HK-2 (cell line): ENCODE data around the gene PFKFB3.
A peak's percentile ranks its signal among the peaks of the same experiment; 100 is the strongest.
"Not testable (repeated sequence)": the region's sequence is repeated elsewhere in the genome, so short reads cannot be mapped to it uniquely, and the experiment has no call there.

Source experiments
- DNase-seq: peaks from one replicate; pipeline ENCODE4 v3.0.0-alpha.2; 2018; ENCODE audit not compliant: unreplicated experiment

The PFKFB3 gene

DNA sequence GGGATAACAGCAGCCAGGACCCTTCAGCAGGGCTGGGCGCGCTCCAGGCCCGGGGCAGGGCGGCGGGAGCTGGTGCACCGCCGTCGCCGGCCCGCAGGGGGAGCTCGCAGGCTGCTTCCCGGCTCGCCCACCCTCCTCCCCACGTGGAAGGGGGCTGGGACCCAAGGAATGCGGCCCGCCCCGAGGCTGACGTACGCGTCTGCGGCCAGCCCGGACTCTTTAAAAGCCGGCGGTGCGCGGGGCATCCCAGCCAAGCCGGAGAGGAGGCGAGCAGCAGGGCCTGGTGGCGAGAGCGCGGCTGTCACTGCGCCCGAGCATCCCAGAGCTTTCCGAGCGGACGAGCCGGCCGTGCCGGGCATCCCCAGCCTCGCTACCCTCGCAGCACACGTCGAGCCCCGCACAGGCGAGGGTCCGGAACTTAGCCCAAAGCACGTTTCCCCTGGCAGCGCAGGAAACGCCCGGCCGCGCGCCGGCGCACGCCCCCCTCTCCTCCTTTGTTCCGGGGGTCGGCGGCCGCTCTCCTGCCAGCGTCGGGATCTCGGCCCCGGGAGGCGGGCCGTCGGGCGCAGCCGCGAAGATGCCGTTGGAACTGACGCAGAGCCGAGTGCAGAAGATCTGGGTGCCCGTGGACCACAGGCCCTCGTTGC is at the start of gene PFKFB3:
Gene PFKFB3, plus strand, starts transcription at position 249 of the 647 bp plus-strand sequence. Its CDS starts 329 bp downstream, at position 578.
- peak; percentile 93 for DNase-seq

DNA sequence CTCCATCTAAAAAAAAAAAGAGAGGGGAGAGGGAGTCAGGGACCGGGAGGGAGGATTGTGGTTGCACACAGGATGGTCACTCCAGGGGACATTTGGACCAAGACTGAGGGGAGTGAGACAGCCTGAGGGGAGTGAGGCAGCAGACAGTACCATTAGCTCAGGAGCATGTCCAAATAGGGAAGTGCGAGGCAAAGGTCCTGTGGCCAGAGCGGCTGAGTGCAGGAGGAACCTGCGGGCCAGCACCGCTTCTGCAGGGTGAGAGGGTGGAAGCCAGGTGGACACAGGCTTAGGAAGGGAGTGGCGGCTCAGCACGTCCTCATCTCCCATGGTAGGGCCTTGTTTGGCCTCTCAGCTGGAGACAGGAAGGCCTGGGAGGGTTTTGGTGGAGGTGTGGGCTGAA is 48.9 kb upstream of the PFKFB3 start:
- no peak for DNase-seq

DNA sequence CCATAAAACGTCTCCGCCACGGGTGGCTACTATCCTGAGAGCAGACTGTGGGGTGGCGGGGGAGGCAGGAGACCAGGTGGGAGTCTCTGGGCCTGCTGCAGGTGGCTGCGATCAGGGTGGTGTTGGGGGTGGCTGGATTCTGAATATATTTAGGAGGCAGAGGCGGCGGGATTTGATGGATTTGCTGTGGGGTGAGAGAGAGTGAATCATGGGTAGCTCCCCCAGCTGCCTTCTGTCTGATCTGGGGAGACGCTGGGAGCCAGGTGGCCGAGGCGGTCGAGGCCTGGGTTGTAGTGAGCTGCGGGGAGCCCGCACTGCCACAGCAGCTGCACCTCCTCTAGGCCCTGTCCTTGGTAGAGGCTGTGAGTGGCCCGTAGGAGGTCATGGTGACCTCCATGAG is 48.2 kb upstream of the PFKFB3 start:
- no peak for DNase-seq

DNA sequence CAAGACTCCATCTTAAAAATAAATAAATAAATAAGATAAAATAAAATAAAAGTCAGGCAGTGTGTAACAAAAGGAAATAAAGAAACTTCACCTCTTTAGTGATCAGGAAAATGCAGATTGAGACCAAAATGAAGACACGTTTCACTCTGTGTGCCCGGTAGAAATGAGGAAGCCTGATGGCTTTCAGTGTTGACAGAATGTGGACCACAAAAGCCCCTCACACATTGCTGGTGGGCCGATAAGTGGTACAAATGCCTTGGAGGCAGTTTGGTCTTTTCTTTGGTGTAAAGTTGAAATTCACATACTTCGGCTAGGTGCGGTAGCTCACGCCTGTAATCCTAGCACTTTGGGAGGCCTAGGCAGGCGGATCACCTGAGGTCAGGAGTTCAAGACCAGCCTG is 44.5 kb upstream of the PFKFB3 start:
- DNase-seq = no peak

DNA sequence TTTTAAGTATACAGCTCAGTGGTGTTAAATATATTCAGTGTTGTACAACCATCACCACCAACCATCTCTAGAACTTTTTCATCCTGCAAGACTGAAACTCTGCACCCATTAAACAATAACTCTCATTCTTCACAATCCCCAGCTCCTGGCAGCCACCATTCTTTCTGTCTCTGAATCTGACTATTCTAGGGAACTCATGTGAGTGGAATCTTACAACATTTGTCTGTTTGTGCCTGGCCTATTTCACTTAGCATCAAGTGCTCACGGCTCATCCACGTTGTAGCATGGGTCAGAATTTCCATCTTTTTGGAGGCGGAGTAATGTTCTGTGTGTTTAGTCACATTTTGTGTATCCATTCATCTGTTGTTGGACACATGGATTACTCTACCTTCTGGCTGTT is 40.8 kb upstream of the PFKFB3 start:
- no peak for DNase-seq

DNA sequence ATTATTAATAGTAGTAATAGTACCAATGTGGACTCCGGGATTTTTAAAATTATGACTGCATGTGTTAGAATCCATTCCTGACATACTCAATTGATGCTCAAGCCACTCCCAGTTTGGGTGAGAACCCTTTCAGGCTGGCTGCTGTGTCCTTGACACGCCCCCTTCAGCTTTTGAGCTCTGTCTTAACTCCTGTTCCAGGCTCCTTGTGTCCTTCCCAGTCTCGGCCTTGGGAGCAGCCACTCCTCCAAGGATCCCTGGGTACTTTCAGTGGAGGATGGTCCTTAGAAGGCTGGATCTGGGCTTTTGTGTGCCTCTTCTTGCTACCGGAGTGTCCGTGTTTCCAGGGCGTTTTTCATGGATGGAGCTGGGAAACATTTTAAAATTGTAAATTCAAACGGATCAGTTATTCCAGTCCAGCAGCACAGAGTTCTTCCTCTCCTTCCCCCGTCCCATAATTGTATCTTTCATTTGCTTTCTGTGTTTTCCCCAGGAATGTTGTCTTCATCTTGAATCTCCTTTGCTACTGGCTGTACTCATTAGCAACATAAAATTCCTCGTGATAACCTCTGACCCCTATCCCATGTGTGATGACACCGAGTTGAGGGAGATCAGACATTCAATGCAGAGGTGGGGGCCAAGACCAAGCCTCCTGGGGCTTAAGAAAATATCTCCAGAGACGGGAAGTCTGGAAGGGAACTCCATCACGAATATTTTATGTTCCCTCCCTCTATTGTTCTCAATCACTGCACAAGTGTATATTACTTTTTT is 40.0 kb upstream of the PFKFB3 start:
- DNase-seq = no peak

DNA sequence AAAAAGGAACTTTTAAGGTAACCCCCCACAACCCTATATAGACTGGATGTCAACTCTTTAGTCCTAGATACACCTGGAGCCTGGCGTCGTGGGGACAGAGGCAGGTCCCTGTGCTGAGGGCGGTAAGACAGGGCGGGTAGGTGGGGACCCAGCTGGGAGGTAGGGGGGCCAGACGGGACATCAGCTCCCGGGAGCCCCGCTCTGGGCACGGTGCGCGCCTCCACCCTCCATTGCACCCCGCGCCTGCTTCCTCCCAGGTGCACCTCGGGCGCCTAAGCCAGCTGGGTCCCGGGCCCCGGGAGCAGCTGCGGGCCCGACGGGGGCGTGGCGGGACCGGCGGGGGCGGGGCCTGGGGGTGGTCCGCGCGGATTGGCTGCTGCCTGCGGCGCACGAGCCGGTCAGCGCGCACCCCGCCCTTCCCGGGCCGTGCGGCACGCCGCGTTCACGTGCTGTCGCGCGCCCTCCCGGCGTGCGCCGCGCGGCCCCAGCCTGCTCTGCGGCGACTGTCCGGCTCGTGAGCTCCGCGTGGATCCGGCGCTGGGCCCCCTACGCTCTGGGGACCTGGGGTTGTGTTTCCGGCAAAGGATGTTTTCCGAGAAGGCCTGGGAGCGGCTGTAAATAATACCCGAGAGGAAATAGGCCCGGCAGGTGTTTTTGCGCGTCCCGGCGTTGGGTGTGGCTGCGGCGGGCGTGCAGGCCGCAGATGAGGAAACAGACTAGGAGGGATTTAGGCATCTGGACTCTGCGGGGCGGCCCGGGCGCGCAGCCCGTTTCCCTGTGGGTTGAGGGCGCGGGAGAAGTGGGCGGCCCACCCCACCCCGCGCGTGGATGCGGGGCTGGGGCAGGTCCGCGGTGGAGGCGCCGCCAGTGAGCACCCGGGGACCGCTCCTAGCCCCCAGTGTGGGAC is 39.1 kb upstream of the PFKFB3 start:
- DNase-seq = peak; percentile 73

DNA sequence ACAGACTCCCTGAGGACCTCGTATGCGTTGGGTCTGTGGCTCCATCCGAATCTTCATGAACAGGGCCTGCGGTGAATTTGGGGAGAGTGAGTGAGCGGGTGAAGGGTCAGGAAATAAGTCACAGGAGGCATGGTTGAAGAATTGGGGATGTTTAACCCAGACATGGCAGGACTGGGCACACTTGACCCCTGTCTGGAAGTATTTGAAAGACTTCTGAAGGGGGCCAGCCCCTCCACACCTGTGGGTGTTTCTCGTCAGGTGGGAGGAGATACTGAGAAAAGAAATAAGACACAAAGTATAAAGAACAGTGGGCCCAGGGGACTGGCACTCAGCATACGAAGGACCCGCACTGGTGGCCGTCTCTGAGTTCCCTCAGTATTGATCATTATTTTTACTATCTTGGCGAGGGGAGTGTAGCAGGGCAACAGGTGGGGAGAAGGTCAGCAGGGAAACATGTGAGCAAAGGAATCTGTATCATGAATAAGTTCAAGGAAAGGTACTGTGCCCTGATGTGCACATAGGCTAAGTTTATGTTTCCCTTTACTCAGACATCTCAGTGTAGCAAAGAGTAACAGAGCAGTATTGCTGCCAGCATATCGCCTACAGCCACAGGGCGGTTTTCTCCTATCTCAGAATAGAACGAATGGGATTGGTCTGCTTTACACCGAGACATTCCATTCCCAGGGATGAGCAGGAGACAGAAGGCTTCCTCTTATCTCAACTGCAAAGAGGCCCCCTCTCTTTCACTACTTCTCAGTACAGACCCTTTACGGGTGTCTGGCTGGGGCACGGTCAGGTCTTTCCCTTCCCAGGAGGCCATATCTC is 38.2 kb upstream of the PFKFB3 start:
- DNase-seq = no peak

DNA sequence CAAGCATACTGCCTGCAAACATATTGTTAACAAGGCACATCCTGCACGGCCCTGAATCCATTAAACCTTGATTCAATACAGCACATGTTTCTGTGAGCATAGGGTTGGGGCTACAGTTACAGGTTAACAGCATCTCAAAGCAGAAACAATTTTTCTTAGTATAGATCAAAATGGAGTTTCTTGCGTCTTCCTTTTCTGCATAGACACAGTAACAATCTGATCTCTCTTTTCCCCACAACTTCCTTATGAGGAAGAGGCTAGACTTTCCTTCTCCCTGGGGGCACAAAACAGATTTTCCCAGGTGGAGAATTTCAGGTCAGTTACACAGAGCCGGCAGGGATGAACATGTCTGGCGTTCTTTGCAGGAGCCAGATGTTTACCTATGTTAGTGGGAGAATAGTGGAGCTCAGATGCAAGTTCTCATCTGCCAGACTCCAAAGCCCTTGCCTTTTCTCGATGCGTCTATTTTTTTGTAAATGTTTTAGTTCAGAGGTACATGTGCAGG is 37.5 kb upstream of the PFKFB3 start:
- no peak for DNase-seq

DNA sequence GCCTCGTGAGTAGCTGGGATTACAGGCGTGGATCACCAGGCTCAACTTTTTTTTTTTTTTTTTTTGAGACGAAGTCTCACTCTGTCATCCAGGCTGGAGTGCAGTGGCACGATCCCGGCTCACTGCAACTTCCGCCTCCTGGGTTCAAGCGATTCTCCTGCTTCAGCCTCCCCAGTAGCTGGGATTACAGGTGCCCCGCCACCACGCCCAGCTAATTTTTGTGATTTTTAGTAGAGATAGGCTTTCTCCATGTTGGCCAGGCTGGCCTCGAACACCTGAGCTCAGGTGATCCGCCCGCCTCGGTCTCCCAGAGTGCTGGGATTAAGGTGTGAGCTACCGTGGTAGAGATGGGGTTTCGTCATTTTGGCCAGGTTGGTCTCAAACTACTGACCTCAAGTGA is 36.8 kb upstream of the PFKFB3 start:
- not testable (repeated sequence) for DNase-seq

DNA sequence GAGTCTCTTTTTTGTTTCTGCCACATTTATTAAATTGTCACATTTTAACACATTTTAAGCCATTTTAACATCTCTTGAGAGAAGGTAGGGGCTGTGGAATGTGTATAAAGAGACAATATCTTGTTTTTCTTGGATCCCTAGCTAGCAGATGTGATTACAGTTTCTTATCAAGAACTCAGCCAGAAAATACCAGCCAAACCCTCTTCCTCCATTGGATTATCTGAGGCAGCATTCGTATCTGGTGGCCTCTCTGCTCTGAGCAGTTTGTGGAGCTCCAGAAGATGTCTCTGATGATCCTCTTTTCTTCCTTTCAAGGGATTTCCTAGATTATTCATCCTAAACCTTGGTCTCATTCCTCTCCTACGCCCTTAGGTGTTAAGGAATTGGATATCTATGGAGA is 35.3 kb upstream of the PFKFB3 start:
- no peak for DNase-seq

DNA sequence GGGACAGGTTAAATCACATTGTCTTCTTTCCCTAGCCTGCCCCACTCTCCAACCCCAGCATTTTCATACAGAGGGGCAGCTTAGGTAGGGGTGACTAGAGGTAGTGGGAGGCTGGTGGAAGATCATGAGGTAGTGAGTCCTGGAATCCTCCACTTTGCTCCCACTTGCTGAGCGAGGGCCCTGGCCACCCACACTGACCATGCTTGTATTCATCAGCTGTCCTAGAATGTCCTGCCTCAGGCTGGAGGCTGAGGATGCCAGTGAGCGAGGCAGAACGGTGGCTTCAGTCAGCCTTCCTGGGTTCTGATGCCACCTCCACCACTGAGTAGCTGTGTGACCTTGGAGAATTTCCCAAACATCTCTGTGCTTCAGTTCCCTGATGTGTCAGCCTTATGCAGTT is 34.6 kb upstream of the PFKFB3 start:
- DNase-seq = no peak

DNA sequence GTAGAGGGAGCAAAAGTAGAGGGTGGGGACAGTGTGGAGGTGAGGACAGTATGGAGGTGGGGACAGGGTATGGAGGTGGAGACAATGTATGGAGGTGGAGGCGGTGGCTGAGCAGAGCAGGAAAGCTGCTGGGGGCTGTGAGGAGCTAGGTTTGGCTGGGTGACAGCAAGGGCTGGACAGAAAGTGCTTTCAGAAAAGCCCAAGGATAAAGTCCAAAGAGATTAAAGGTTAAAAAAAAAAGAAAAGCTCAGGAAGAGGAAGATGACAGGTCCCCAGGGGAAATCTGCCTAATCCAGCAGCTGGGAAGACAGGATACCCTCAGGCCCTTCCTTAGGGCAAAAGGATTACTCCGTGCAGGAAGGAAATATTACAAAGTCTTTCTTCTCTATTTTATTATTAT is 32.1 kb upstream of the PFKFB3 start:
- no peak for DNase-seq

DNA sequence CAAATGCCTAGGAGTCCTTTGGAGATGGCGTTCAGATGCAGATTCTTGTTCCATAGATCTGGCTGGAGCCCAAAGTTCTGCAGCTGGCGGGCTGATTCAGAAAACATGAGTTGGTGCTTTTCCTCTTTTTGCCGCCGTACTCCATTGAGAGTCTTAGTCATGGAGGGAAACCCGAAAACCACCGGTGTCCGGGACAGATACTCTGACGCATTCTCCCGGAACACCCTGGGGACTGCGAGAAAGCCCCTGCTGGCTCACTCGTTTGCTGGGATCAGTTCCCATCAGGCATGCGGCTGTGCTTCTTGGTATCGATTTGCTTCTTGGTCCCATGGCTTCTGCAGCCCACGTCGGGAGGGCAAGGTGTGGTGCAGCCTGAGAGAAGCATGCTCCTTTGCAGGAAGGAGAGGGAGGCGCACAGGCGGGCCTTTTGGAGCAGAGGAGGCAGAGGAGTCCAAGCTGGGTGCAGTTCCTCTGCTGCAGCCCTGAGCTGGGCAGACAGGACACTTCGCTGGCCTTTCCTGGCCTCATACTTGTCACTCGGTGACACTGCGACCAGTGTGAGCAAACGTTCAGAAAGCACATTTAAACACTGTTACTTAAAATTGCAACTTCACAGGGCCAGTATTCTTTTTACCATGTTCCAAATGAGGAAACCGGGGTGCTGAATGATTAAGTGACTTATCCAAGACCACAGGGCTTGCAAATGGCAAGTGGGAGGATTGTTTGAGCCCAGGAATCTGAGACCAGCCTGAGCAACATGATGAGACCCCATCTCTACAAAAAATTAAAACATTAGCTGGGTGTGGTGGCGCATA is 30.6 kb upstream of the PFKFB3 start:
- DNase-seq = no peak

DNA sequence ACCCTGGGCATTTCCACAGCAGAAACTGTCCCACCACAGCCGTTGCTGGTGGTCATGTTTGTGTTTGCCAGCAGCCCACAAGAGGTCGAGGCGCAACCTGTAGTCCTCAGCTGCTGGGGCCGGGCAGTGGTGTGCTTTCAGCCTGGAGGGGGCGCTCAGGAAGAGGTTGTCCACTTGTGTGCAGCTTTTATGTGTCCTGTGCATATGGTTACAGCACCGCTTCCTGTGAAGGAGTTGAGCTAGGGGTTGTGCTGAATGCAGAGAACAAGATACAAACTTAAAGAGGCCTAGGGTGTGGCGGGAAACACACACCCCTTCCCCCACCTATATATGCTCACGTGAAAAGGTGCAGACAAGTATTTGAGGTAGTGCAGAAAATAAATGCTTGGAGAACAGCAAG is 29.5 kb upstream of the PFKFB3 start:
- no peak for DNase-seq

DNA sequence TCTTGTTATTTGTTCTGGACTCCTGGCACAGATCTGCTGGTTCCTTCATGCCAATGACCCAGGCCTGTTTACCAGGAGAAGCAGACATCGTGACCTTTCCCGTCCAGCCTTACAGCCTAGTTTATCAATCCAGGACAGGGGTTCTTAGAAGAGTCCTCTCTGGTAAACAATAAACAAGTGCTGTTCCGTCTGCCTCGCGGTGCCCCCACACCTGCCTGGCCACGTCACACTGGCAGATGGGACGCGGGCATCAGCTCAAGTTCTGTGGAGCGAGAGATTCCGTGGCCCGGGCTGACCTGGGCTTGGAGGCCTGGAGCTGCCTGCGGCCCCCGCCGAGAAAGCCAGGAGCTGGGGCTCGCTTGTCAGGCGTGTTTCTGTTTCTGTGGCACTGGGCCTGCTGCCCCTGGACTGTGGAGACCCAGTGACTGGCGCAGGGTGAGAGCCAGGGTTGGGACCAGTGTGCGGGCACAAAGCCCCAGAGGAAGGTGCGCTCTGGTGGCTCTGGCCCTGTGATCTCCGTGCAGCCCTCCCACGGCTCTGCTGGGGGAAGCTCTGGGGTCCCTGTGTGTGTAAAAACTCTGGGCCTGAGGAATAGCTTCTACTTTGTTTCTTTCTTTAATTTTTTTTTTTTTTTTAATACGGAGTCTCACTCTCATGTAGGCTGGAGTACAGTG is 28.4 kb upstream of the PFKFB3 start:
- no peak for DNase-seq

DNA sequence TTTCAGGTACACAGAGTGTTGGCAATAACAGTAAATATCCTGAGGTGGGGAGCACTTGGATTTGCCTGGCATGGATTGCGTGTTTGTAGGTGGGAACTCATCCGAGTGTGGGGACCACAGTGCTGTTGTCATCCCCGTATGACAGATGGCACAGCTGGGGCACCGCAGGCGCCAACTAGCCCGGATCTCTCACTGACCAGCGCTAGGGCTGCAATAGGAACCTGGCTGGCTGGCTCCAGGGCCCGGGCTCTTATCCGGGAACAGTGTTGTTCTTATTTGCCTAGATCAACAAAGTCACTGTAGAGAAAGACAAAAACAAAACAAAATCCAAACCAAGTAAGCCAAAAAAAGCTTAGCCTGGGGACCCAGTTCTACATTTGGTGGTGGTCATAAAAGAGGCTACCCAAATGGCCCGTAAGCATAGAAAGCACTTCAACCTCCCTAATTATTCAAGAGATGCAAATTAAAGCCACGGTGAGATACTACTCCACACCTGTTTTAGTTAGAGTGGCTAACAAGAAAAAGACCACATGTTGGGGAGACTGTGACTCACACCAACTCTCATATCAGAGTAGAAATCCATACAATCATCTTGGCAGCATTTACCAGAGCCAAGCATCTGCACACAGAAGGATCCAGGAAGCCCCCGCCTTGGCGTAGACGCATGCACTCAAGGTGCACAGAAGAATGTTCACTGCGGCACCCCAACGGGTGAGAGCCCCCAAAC is 27.2 kb upstream of the PFKFB3 start:
- no peak for DNase-seq

DNA sequence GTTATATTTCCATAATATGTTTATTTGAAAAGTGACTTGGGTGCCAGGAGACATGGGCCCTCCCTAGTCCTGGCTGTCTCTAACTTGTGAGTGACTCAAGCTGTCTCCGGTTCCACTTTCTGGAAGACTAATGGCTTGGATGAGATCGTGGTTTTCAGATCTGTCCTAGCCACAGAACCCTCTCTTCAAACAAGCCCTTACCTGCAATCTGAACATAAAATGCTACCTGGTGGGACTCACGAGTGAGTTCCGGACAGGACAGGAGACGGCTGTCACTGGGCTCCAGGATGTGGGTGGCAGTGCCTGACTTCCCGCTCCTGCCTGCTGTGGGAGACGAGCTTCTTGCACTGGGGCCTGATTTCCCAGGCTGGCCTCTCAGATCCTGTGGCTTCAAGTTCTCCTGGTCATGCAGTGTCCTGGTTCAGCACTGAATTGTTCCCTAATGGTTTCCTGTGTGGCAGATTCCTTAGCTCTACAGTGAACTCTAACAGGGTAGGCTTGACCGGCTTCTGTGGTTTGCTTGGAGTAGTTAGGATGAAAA is 26.0 kb upstream of the PFKFB3 start:
- peak; percentile 24 for DNase-seq

DNA sequence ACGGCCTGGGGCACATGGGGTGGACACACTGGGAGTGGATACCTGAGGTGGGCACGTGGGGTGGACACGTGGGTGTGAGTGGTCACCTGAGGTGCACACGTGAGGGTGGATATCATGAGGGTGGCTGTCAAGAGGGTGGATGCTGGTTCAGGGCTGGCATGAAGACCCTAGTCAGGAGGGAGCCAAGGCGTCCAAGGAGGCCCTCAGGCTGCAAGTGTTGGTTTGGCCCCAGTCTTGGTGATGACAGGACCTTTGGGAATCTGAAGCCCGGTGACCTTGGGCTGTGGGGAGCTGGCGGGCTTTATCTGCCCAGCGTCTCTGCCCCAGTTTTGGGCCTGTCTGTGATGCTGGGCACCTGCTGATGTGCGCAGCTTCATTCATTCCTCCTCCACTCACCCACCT is 24.9 kb upstream of the PFKFB3 start:
- DNase-seq = no peak
